ENCODE data around the gene LCN10. TPM values are rescaled to one million over a fixed set of nuclear protein-coding genes. Genes with fewer than 3 reads are reported as not detected.

Gene LCN10
- total and polyA plus RNA-seq, 10 of the 15 experiments (the other 5 are each of a cell fraction or from before 2014, with no cell fraction given), result 0.06 to 1.3 (median 0.21) TPM; not detected in 1

- no peaks in the 10 kb centered on the region for H3K36me3 ChIP-seq (ENCODE audit: control insufficient read depth in 2 of 2, insufficient read depth in 2 of 2, low read length in 1 of 2)
- DNase-seq (ENCODE audit: low read depth, low spot score) (no peak), FAIRE-seq (no peak), ATAC-seq (no peak)
- RAD21 ChIA-PET (ENCODE audit: unreplicated experiment), result no interaction called here
- TF ChIP-seq GABPA (IDR thresholded peaks at IDR 0.05; ENCODE audit: low read depth), result no peak
- no peak for TF ChIP-seq HCFC1 (IDR thresholded peaks at IDR 0.05; ENCODE audit: low read length)
- TF ChIP-seq, protein P1, sequence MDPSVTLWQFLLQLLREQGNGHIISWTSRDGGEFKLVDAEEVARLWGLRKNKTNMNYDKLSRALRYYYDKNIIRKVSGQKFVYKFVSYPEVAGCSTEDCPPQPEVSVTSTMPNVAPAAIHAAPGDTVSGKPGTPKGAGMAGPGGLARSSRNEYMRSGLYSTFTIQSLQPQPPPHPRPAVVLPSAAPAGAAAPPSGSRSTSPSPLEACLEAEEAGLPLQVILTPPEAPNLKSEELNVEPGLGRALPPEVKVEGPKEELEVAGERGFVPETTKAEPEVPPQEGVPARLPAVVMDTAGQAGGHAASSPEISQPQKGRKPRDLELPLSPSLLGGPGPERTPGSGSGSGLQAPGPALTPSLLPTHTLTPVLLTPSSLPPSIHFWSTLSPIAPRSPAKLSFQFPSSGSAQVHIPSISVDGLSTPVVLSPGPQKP (IDR thresholded peaks at IDR 0.05; ENCODE audit: low read depth, low read length), result no peak
- TF ChIP-seq EGR1 (IDR thresholded peaks at IDR 0.05; ENCODE audit: borderline replicate concordance in 1 of 2, low read depth in 2 of 2, low read length in 2 of 2), result no peak
- no peak for TF ChIP-seq RCOR1 (conservative IDR thresholded peaks at IDR 0.05; ENCODE audit: low read depth, low read length)
- no peak for TF ChIP-seq TCF7 (IDR thresholded peaks at IDR 0.05; ENCODE audit: borderline replicate concordance)
- no peak for TF ChIP-seq SMAD1 (IDR thresholded peaks at IDR 0.05; ENCODE audit: low read depth, partially characterized antibody)
- TF ChIP-seq PAX8 (IDR thresholded peaks at IDR 0.05), result no peak
- no peak for TF ChIP-seq MXI1 (IDR thresholded peaks at IDR 0.05; ENCODE audit: low read depth, low read length)
- no peak for TF ChIP-seq RB1 (IDR thresholded peaks at IDR 0.05; ENCODE audit: borderline replicate concordance)
- TF ChIP-seq, protein P2, sequence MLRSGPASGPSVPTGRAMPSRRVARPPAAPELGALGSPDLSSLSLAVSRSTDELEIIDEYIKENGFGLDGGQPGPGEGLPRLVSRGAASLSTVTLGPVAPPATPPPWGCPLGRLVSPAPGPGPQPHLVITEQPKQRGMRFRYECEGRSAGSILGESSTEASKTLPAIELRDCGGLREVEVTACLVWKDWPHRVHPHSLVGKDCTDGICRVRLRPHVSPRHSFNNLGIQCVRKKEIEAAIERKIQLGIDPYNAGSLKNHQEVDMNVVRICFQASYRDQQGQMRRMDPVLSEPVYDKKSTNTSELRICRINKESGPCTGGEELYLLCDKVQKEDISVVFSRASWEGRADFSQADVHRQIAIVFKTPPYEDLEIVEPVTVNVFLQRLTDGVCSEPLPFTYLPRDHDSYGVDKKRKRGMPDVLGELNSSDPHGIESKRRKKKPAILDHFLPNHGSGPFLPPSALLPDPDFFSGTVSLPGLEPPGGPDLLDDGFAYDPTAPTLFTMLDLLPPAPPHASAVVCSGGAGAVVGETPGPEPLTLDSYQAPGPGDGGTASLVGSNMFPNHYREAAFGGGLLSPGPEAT (IDR thresholded peaks at IDR 0.05; ENCODE audit: low read depth), result no peak
- no peak overlapping the region for H3K4me3 ChIP-seq
- H3K79me2 ChIP-seq (ENCODE audit: control insufficient read depth, insufficient read depth, low read length), result no peaks in the 10 kb centered on the region
- WGBS (ENCODE audit: insufficient coverage, insufficient replicate concordance, low lambda C conversion rate, missing lambda C conversion rate), result 95% methylated on average over 4 of the region's 4 CpGs
- SMC1A ChIA-PET (ENCODE audit: uncharacterized antibody, unreplicated experiment), result no interaction called here
- intact Hi-C loops (cut with micrococcal nuclease; ENCODE audit: unreplicated experiment) (no loop called here), in situ Hi-C loops (cut with MboI) (no loop called here)
- H3K9me3 ChIP-seq (replicated peaks; ENCODE audit: control insufficient read depth, insufficient read depth, low read length), result peaks cover 33% of the 10 kb centered on the region
- H3K27ac ChIP-seq (ENCODE audit: control insufficient read depth, insufficient read depth), result no peak overlapping the region
- no TSS peak for BruUV-seq (replicated peaks)
- POLR2A ChIA-PET, result no interaction called here
- H2AFZ ChIP-seq (ENCODE audit: control insufficient read depth, low read depth, low read length), result no peak overlapping the region
- CTCF ChIA-PET, result interaction anchor here (1.1 kb wide), 1 partner anchor 10 kb away, joined by 3 read pairs; no protein-coding TSS in a partner anchor
- no peak overlapping the region for H3K9ac ChIP-seq (ENCODE audit: control insufficient read depth, insufficient read depth, low read length)
- no peaks in the 10 kb centered on the region for H4K20me1 ChIP-seq (ENCODE audit: control insufficient read depth, insufficient read depth)
- no peak overlapping the region for H3K4me2 ChIP-seq (ENCODE audit: control insufficient read depth, insufficient read depth)
- no peaks in the 10 kb centered on the region for H3K4me1 ChIP-seq (ENCODE audit: control insufficient read depth, insufficient read depth, low read length)
- 0 out of 4 replicates have a peak, but pooled peaks cover 0 to 2% of the 10 kb centered on the region in 2 experiments for H3K27me3 ChIP-seq (replicated peaks in 1 of 2; ENCODE audit: control insufficient read depth in 2 of 2, insufficient read depth in 2 of 2, low read length in 1 of 2)
Observed at GRCh38 chr9:136756134-136756438, 13.3 kb upstream of the LCN10 start.

Data from GM12878 (cell line).